Duodenal mucosa (tissue), 2 donors: ENCODE data around the gene LRRC19.

Experiments
- H3K27ac ChIP-seq: one replicate; pipeline ENCODE4 v1.7.0; 2013; ENCODE audit warnings: low read depth, low read length
- H3K27me3 ChIP-seq, 2 donors: one replicate each; pipeline ENCODE4 v1.7.0; 2013; ENCODE audit warnings: low read length in 2 of 2, control low read depth in 1 of 2; ENCODE audit not compliant: insufficient read depth in 2 of 2, control insufficient read depth in 1 of 2
- H3K36me3 ChIP-seq, 2 donors: one replicate each; pipeline ENCODE4 v1.7.0; 2013; ENCODE audit warnings: low read length in 2 of 2, control low read depth in 1 of 2; ENCODE audit not compliant: insufficient read depth in 2 of 2, control insufficient read depth in 1 of 2
- H3K4me1 ChIP-seq, 2 donors: one replicate each; pipeline ENCODE4 v1.7.0; 2013; ENCODE audit warnings: low read length in 2 of 2, control low read depth in 1 of 2; ENCODE audit not compliant: insufficient read depth in 2 of 2, control insufficient read depth in 1 of 2
- H3K4me3 ChIP-seq, 2 donors: one replicate each; pipeline ENCODE4 v1.7.0; 2013; ENCODE audit warnings: low read length in 2 of 2, low read depth in 1 of 2
- H3K9ac ChIP-seq, 2 donors: one replicate each; pipeline ENCODE4 v1.7.0; 2013; ENCODE audit warnings: low read length in 2 of 2, low read depth in 1 of 2
- H3K9me3 ChIP-seq, 2 donors: one replicate each; pipeline ENCODE4 v1.7.0; 2013; ENCODE audit warnings: low read length in 2 of 2, control low read depth in 1 of 2; ENCODE audit not compliant: control insufficient read depth in 1 of 2

LRRC19 gene, protein sequence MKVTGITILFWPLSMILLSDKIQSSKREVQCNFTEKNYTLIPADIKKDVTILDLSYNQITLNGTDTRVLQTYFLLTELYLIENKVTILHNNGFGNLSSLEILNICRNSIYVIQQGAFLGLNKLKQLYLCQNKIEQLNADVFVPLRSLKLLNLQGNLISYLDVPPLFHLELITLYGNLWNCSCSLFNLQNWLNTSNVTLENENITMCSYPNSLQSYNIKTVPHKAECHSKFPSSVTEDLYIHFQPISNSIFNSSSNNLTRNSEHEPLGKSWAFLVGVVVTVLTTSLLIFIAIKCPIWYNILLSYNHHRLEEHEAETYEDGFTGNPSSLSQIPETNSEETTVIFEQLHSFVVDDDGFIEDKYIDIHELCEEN

DNA sequence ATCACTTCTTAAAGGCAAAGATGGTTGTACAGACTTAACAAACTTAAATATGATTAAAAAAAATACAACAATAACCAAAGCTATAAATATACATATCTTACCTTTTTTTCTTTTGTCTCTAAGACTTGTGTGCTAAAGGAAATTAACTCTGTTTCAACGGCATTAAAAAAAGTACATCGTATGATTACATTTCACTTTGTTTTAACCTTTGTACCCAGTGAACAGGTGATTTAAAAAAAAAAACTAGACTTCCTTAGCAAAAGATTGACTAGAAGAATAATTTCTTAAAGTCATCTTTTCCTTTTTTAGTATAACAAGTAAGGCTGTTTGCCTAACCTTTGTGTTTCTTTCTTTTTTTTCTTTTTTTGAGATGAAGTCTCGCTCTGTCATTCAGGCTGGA lies at the start of gene LRRC19:
LRRC19 (minus strand) TSS at position 182 of the 400 bp plus-strand sequence. CDS start 5,978 bp downstream, outside the sequence.
- no peaks in the 10 kb centered on the region for H3K36me3 ChIP-seq
- peak within 1 kb of the TSS; percentile 22 to 57 for H3K9ac ChIP-seq
- H3K27ac ChIP-seq = peak within 1 kb of the TSS; percentile 6
- H3K4me3 ChIP-seq = peak within 1 kb of the TSS; percentile 66 to 75
- no peaks in the 10 kb centered on the region for H3K27me3 ChIP-seq
- peaks cover 5 to 10% of the 10 kb centered on the region in 2 donors for H3K4me1 ChIP-seq
- H3K9me3 ChIP-seq = no peaks in the 10 kb centered on the region

DNA sequence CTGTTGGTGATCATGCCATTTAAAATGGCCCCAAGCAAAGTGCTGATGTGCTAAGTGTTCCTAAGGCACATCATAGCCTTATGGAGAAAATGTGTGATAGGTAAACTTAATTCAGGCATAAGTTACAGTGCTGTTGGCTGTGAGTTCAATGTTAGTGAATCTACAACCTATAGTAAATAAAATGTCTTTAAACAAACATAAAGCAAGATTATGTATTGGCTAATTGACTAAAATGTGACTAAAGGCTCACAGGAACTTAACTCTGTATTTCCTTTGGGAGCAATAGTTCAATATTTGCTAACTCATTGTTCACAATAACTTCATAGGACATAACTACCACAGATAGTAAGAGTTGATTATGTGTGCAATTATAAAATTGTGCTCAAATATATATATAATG lies 49.4 kb upstream of the LRRC19 start:
- Histone ChIP-seq H3K27me3 (no peaks in the 10 kb centered on the region), H3K9me3 (no peaks in the 10 kb centered on the region), H3K9ac (no peak overlapping the region), H3K27ac (no peak overlapping the region), H3K4me3 (no peak overlapping the region), H3K4me1 (peaks cover 0 to 4% of the 10 kb centered on the region in 2 donors), H3K36me3 (peaks cover 0 to 3% of the 10 kb centered on the region in 2 donors)

DNA sequence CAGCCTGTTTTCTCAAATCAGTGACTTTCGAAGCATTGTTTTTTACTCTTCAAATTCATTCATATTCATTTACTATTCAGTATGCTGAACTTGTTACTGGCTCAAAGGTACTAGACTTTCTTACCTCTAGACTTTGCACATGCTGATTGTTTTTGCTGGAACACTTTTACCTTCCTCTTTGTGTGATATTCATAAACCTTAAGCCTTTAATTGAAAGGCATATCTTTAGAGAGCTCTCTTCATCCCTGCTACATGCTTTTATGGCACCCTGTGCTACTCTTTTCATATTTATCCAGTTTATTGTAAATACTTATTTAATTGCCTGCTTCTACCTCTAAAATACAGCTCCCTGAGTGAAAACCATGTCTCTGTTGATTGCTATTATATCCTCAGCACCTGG lies 48.7 kb upstream of the LRRC19 start:
- no peak overlapping the region for H3K27ac ChIP-seq
- peaks cover 0 to 3% of the 10 kb centered on the region in 2 donors for H3K36me3 ChIP-seq
- no peaks in the 10 kb centered on the region for H3K27me3 ChIP-seq
- H3K4me3 ChIP-seq = no peak overlapping the region
- H3K4me1 ChIP-seq = no peaks in the 10 kb centered on the region
- H3K9me3 ChIP-seq = no peaks in the 10 kb centered on the region
- no peak overlapping the region for H3K9ac ChIP-seq

DNA sequence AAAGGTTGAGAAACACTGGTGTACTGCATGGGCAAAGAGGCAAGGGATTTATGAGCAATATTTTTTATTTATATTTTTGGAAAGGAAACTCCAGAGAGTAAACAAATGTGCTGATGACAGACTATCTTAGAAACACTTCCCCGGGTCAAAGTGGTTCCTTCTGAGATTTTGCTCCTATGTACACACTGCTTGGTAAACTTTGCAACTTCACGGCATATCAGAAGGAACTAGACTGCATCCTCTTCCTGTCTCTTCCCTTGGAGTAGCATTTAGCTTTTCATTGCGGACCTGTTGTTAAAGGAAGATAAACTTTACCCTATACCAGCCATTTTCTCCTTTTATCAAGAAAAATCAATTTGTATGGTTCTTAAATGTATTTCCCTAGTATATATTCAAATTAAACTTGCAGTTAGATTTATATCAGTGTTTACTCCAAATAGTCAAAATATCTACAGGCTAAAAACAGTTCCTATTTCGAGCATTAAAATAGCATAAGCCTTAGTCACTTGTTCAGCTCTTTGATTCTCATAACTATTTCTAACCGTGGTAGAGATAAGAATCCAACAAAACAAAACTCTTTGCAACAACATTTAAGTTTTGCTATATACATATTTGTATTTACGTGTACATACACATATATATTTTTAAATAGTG lies 48.0 kb upstream of the LRRC19 start:
- Histone ChIP-seq H3K9me3 (no peaks in the 10 kb centered on the region), H3K4me1 (no peaks in the 10 kb centered on the region), H3K27ac (no peak overlapping the region), H3K9ac (no peak overlapping the region), H3K27me3 (no peaks in the 10 kb centered on the region), H3K36me3 (peaks cover 0 to 9% of the 10 kb centered on the region in 2 donors), H3K4me3 (no peak overlapping the region)

DNA sequence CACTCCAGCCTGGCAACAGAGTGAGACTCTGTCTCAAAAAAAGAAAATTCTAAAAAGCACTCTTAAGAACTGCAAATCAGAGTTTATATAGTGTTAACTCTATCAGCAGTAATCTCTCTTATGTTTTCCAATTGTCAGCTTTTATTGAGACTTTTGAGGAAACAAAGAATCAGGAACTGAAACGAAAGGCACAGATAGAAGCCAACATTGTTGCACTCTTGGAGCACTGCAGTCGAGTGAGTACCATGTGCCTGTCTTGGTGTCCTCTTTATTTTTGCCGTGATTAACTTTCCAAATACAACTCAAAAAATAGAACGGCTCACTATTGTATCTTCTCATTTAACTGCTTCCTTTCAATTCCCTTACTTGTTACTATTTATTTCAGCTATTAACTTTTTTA lies 41.7 kb upstream of the LRRC19 start:
- Histone ChIP-seq H3K27me3 (no peaks in the 10 kb centered on the region), H3K36me3 (peaks cover 0 to 16% of the 10 kb centered on the region in 2 donors), H3K4me3 (no peak overlapping the region), H3K9ac (no peak overlapping the region), H3K4me1 (no peaks in the 10 kb centered on the region), H3K9me3 (no peaks in the 10 kb centered on the region), H3K27ac (no peak overlapping the region)

DNA sequence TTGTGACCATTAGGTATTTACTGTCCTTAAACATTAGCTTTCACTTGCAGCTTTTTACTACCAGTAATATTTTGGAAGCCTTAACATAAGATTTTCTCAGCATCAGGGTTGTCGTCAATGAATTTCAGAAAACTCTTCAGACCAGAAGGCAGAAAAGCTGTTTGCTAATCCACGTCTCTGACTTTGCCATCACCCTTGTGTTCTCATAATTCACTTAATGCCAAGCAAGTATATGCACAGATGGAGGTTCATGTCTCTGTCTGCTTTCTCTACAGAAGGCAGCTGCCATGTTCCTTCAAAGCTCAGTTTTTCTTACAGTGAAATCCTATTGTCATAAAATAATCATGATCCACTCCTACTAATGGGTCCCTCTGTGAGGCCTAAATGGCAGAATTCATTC lies 37.7 kb upstream of the LRRC19 start:
- Histone ChIP-seq H3K27me3 (no peaks in the 10 kb centered on the region), H3K9ac (no peak overlapping the region), H3K27ac (no peak overlapping the region), H3K4me1 (no peaks in the 10 kb centered on the region), H3K36me3 (peaks cover 0 to 6% of the 10 kb centered on the region in 2 donors), H3K4me3 (no peak overlapping the region), H3K9me3 (no peaks in the 10 kb centered on the region)

DNA sequence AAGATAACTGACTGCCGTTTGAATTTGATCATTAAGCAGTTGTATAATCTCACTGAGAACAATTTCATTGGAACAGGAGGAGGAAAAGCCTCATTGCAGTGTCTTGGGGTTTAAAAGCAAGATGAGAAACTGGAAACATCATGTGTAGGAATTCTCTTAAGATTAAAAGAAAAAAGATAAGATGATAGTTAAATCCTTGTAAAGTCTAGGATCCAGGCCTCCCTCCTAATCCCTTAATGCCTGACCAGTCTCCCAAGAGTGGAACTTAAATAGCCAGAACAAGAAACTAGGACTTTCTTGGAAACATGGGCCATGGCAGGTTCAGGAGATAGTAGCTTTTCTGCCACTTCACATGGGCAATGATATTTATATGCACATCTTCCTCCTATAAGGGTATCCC lies 37.0 kb upstream of the LRRC19 start:
- H3K27me3 ChIP-seq = no peaks in the 10 kb centered on the region
- peaks cover 0 to 9% of the 10 kb centered on the region in 2 donors for H3K36me3 ChIP-seq
- H3K4me1 ChIP-seq = no peaks in the 10 kb centered on the region
- no peak overlapping the region for H3K9ac ChIP-seq
- no peaks in the 10 kb centered on the region for H3K9me3 ChIP-seq
- H3K27ac ChIP-seq = no peak overlapping the region
- no peak overlapping the region for H3K4me3 ChIP-seq

DNA sequence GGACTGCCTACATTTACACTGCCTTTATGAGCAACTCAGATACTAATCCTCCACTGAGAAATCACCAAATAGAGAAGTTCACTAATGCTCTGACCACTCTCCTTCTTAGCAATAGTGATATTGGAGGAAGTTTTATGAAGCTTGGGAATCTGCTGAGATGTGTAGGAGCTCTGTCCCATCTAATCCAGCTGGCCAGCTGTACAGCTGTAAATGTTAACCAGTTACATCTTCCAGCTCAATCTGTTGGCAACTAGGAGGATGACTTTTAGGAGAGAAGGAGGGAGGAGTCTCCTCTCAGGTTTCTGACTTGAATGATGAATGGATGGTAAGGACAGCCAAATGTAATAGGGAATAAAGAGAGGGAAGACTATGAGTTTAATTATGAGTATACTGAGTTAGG lies 36.3 kb upstream of the LRRC19 start:
- H3K9ac ChIP-seq = no peak overlapping the region
- no peak overlapping the region for H3K27ac ChIP-seq
- H3K36me3 ChIP-seq = peaks cover 0 to 9% of the 10 kb centered on the region in 2 donors
- no peak overlapping the region for H3K4me3 ChIP-seq
- no peaks in the 10 kb centered on the region for H3K4me1 ChIP-seq
- no peaks in the 10 kb centered on the region for H3K27me3 ChIP-seq
- no peaks in the 10 kb centered on the region for H3K9me3 ChIP-seq

DNA sequence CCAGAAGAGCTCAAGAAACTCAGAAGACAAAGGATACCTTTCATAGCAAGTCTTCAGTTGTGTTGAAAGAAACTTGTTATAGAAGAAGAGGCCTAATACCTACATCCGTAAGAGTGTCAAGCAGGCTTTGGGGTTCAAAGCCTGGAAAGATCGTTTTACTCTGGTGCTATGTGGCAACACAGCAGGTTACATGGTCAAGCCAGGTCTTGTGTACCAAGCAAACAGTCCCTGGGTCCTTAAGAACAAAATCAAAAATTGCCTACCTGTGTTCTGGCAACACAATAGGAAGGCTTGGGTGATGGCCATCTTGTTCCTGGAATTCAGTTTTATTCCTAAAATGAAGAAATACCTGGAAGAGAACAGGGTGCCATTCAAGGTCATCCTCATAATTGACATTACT lies 32.0 kb upstream of the LRRC19 start:
- H3K27me3 ChIP-seq = no peaks in the 10 kb centered on the region
- H3K9ac ChIP-seq = no peak overlapping the region
- no peak overlapping the region for H3K27ac ChIP-seq
- no peak overlapping the region for H3K4me3 ChIP-seq
- no peaks in the 10 kb centered on the region for H3K4me1 ChIP-seq
- no peaks in the 10 kb centered on the region for H3K9me3 ChIP-seq
- peaks cover 0 to 3% of the 10 kb centered on the region in 2 donors for H3K36me3 ChIP-seq

DNA sequence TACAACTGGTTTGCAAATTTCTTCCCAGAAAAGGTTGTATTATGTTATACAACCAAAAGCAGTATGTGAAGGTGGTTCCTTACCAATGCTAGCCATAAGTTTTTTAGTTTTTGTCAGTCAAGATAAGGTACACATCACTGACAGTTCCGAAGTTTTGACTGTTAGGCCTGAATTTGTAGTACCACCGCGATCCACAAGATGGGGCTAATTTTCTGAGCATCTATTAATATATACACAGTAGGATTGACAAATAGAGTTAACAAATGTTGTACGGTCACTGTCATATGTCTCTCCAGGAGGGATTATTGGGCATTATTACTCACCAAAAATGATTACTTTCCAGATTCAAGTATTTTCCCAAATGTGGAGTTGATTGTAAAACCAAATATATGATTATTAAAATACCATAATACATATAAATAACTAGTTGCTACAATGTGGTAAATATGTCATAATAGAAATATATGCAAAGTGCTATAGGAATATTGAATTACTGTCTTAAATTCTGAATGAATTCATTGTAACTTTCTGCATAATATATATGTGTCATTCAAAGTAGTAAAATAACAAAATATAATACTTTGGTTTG lies 28.4 kb upstream of the LRRC19 start:
- Histone ChIP-seq H3K9me3 (no peaks in the 10 kb centered on the region), H3K36me3 (peaks cover 0 to 3% of the 10 kb centered on the region in 2 donors), H3K27me3 (no peaks in the 10 kb centered on the region), H3K27ac (no peak overlapping the region), H3K9ac (no peak overlapping the region), H3K4me3 (no peak overlapping the region), H3K4me1 (no peaks in the 10 kb centered on the region)
